Activated CD4-positive, alpha-beta T cell treated with anti-CD3 and anti-CD28 coated beads, Interleukin-2, amount 50 U/mL, for 24 hours (primary cell): ENCODE measurements around the gene ZBTB7C.

Experiments
- DNase-seq, 2 donors: peaks; one replicate each; pipeline ENCODE4 v3.0.0-alpha.2; 2020; ENCODE audit warnings: low read depth in 1 of 2, low spot score in 1 of 2

Gene ZBTB7C

GRCh38 chr18:48326901-48327675 lies 82.1 kb downstream of the ZBTB7C start:
- DNase-seq, result no peak

GRCh38 chr18:48325115-48325665 lies 84.0 kb downstream of the ZBTB7C start:
- no peak for DNase-seq

GRCh38 chr18:48324651-48325050 lies 84.5 kb downstream of the ZBTB7C start:
- no peak for DNase-seq

- no peak for DNase-seq
Measured at GRCh38 chr18:48323151-48323550, 86.0 kb downstream of the ZBTB7C start.

GRCh38 chr18:48321536-48321935 lies 87.6 kb downstream of the ZBTB7C start:
- DNase-seq, result no peak

GRCh38 chr18:48321121-48321520 lies 88.1 kb downstream of the ZBTB7C start:
- DNase-seq, result no peak

GRCh38 chr18:48320639-48320945 lies 88.6 kb downstream of the ZBTB7C start:
- no peak for DNase-seq

GRCh38 chr18:48319801-48320638 lies 89.2 kb downstream of the ZBTB7C start:
- no peak for DNase-seq

- no peak for DNase-seq
Measured at GRCh38 chr18:48318436-48318835, 90.7 kb downstream of the ZBTB7C start.

- DNase-seq, result no peak
Measured at GRCh38 chr18:48317781-48318381, 91.3 kb downstream of the ZBTB7C start.

GRCh38 chr18:48316177-48316576 lies 93.0 kb downstream of the ZBTB7C start:
- no peak for DNase-seq

- no peak for DNase-seq
Measured at GRCh38 chr18:48314690-48315089, 94.5 kb downstream of the ZBTB7C start.

- no peak for DNase-seq
Measured at GRCh38 chr18:48313792-48314191, 95.4 kb downstream of the ZBTB7C start.

GRCh38 chr18:48312066-48312465 lies 97.1 kb downstream of the ZBTB7C start:
- no peak for DNase-seq

GRCh38 chr18:48310999-48311398 lies 98.2 kb downstream of the ZBTB7C start:
- no peak for DNase-seq

- DNase-seq, result no peak
Measured at GRCh38 chr18:48310353-48310752, 98.8 kb downstream of the ZBTB7C start.

- DNase-seq, result no peak
Measured at GRCh38 chr18:48308755-48309575, 100.2 kb downstream of the ZBTB7C start.

- DNase-seq, result no peak
Measured at GRCh38 chr18:48308027-48308635, 101.1 kb downstream of the ZBTB7C start.

- no peak for DNase-seq
Measured at GRCh38 chr18:48306838-48307237, 102.3 kb downstream of the ZBTB7C start.

- no peak for DNase-seq
Measured at GRCh38 chr18:48304906-48305693, 104.1 kb downstream of the ZBTB7C start.
